Activated CD8-positive, alpha-beta T cell treated with anti-CD3 and anti-CD28 coated beads, Interleukin-2, amount 10 ng/mL, durations not matched to agents 7 days and 5 days (primary cell): ENCODE results near the gene IL12A. TPM values are rescaled to one million over a fixed set of nuclear protein-coding genes. Genes with fewer than 3 reads are reported as not detected.

ENCODE experiments used
- ATAC-seq: fragments of 150-1000 bp; cut with Tn5 transposase; one replicate; pipeline ENCODE4 v1.10.0; 2021; ENCODE audit warnings: moderate library complexity
- CTCF ChIA-PET: fragments of 350-600 bp; sonication (Branson Sonifier 250); formaldehyde crosslinking; loops from one replicate; lab custom pipeline; 2021; ENCODE audit warnings: antibody characterized with exemption; lab: Charles Lee
- POLR2A ChIA-PET: fragments of 350-600 bp; sonication (Branson Sonifier 250); formaldehyde crosslinking; loops from one replicate; lab custom pipeline; 2021; ENCODE audit warnings: antibody characterized with exemption; lab: Charles Lee
- DNase-seq: peaks from one replicate; pipeline ENCODE4 v3.0.0-alpha.2; 2020
- H3K27ac Mint-ChIP-seq: one replicate; pipeline ENCODE4 v1.8.0; 2021; ENCODE audit warnings: mild to moderate bottlenecking, mixed read lengths
- H3K27me3 Mint-ChIP-seq: one replicate; pipeline ENCODE4 v1.8.0; 2021; ENCODE audit warnings: low read depth, mixed read lengths
- H3K36me3 Mint-ChIP-seq: one replicate; pipeline ENCODE4 v1.8.0; 2021; ENCODE audit warnings: low read depth, mixed read lengths
- H3K4me1 Mint-ChIP-seq: one replicate; pipeline ENCODE4 v1.8.0; 2021; ENCODE audit warnings: low read depth, mixed read lengths
- H3K4me3 Mint-ChIP-seq: one replicate; pipeline ENCODE4 v1.8.0; 2021; ENCODE audit warnings: mild to moderate bottlenecking, mixed read lengths
- H3K9me3 Mint-ChIP-seq: one replicate; pipeline ENCODE4 v1.8.0; 2022; ENCODE audit warnings: mixed read lengths; ENCODE audit not compliant: insufficient read depth
- total RNA-seq, 2 experiments: library from RNA; stranded (reverse); gene quantifications; one replicate each; pipeline ENCODE4 v1.2.3, GENCODE V29; 2021

Gene IL12A
- total RNA-seq, 2 experiments from 2014 or later: not detected

- H3K27me3 Mint-ChIP-seq: peaks cover 10% of the 10 kb centered on the region
- H3K36me3 Mint-ChIP-seq: no peaks in the 10 kb centered on the region
- CTCF ChIA-PET: interaction anchor here (1.1 to 11.8 kb wide), 3 partner anchors 9 to 110 kb away, joined by 3 to 169 read pairs (median 4); no protein-coding TSS in a partner anchor
- H3K9me3 Mint-ChIP-seq: no peaks in the 10 kb centered on the region
- no peak overlapping the region for H3K4me3 Mint-ChIP-seq
- H3K4me1 Mint-ChIP-seq: no peaks in the 10 kb centered on the region
- DNase-seq (no peak), ATAC-seq (no peak)
- POLR2A ChIA-PET: no interaction called here
- H3K27ac Mint-ChIP-seq: no peak overlapping the region
These were observed 5.5 kb downstream of the IL12A start for GRCh38 chr3:159994182-159994581.

GRCh38 chr3:159995091-159995490, 6.5 kb downstream of the IL12A start:
- POLR2A ChIA-PET: no interaction called here
- H3K4me1 Mint-ChIP-seq: no peaks in the 10 kb centered on the region
- ATAC-seq (no peak), DNase-seq (no peak)
- CTCF ChIA-PET: interaction anchor here (1.1 to 11.8 kb wide), 4 partner anchors 8 to 111 kb away, joined by 3 to 169 read pairs (median 5); no protein-coding TSS in a partner anchor
- H3K27me3 Mint-ChIP-seq: peaks cover 6% of the 10 kb centered on the region
- H3K4me3 Mint-ChIP-seq: no peak overlapping the region
- H3K27ac Mint-ChIP-seq: no peak overlapping the region
- H3K36me3 Mint-ChIP-seq: no peaks in the 10 kb centered on the region
- no peaks in the 10 kb centered on the region for H3K9me3 Mint-ChIP-seq

- POLR2A ChIA-PET: no interaction called here
- ATAC-seq (no peak), DNase-seq (no peak)
- peaks cover 4% of the 10 kb centered on the region for H3K27me3 Mint-ChIP-seq
- H3K9me3 Mint-ChIP-seq: no peaks in the 10 kb centered on the region
- no peaks in the 10 kb centered on the region for H3K36me3 Mint-ChIP-seq
- CTCF ChIA-PET: interaction anchor here (2.3 to 11.8 kb wide), 2 partner anchors 7 to 9 kb away, joined by 6 to 169 read pairs; no protein-coding TSS in a partner anchor
- H3K4me3 Mint-ChIP-seq: no peak overlapping the region
- H3K4me1 Mint-ChIP-seq: no peaks in the 10 kb centered on the region
- no peak overlapping the region for H3K27ac Mint-ChIP-seq
These were observed 7.4 kb downstream of the IL12A start for GRCh38 chr3:159996018-159996417.

GRCh38 chr3:159996959-159997358, 8.3 kb downstream of the IL12A start:
- H3K36me3 Mint-ChIP-seq: no peaks in the 10 kb centered on the region
- H3K4me3 Mint-ChIP-seq: no peak overlapping the region
- CTCF ChIA-PET: interaction anchor here (11.7 kb wide), 1 partner anchor 6 kb away, joined by 169 read pairs; the partner anchor contains the start of gene IL12A
- H3K4me1 Mint-ChIP-seq: no peaks in the 10 kb centered on the region
- no peak for ATAC-seq
- DNase-seq: no peak
- no peak overlapping the region for H3K27ac Mint-ChIP-seq
- no peaks in the 10 kb centered on the region for H3K27me3 Mint-ChIP-seq
- POLR2A ChIA-PET: no interaction called here
- H3K9me3 Mint-ChIP-seq: no peaks in the 10 kb centered on the region

GRCh38 chr3:160001148-160001760, 12.6 kb downstream of the IL12A start:
- ChIA-PET POLR2A (no interaction called here), CTCF (interaction anchor here (0.6 to 11.7 kb wide), 3 partner anchors 11 to 117 kb away, joined by 3 to 169 read pairs (median 3); partner anchors contain the start of gene IL12A)
- Mint-ChIP-seq H3K4me1 (no peaks in the 10 kb centered on the region), H3K27me3 (no peaks in the 10 kb centered on the region), H3K9me3 (no peaks in the 10 kb centered on the region), H3K27ac (no peak overlapping the region), H3K36me3 (no peaks in the 10 kb centered on the region), H3K4me3 (no peak overlapping the region)
- DNase-seq (no peak), ATAC-seq (no peak)

- POLR2A ChIA-PET: no interaction called here
- Mint-ChIP-seq H3K27me3 (no peaks in the 10 kb centered on the region), H3K4me3 (no peak overlapping the region), H3K27ac (no peak overlapping the region), H3K9me3 (no peaks in the 10 kb centered on the region), H3K36me3 (no peaks in the 10 kb centered on the region), H3K4me1 (no peaks in the 10 kb centered on the region)
- no peak for ATAC-seq
- DNase-seq: no peak
- CTCF ChIA-PET: interaction anchor here (1.2 to 11.7 kb wide), 4 partner anchors 12 to 116 kb away, joined by 3 to 169 read pairs (median 50); partner anchors contain the start of gene IL12A
These were observed 13.4 kb downstream of the IL12A start for GRCh38 chr3:160001850-160002623.

- no peak overlapping the region for H3K4me3 Mint-ChIP-seq
- no peaks in the 10 kb centered on the region for H3K36me3 Mint-ChIP-seq
- DNase-seq (peak; percentile 52), ATAC-seq (peak; percentile 74)
- ChIA-PET CTCF (interaction anchor here (0.7 to 11.7 kb wide), 13 partner anchors 9 to 176 kb away, joined by 3 to 169 read pairs (median 3); partner anchors contain the start of gene IL12A), POLR2A (no interaction called here)
- no peaks in the 10 kb centered on the region for H3K4me1 Mint-ChIP-seq
- H3K9me3 Mint-ChIP-seq: no peaks in the 10 kb centered on the region
- no peak overlapping the region for H3K27ac Mint-ChIP-seq
- H3K27me3 Mint-ChIP-seq: no peaks in the 10 kb centered on the region
These were observed 15.0 kb downstream of the IL12A start for GRCh38 chr3:160003520-160004128.

GRCh38 chr3:160005004-160005403, 16.4 kb downstream of the IL12A start:
- no peaks in the 10 kb centered on the region for H3K4me1 Mint-ChIP-seq
- DNase-seq (no peak), ATAC-seq (no peak)
- ChIA-PET CTCF (interaction anchor here (1.1 to 11.7 kb wide), 9 partner anchors 10 to 132 kb away, joined by 3 to 169 read pairs (median 4); partner anchors contain the start of gene IL12A), POLR2A (no interaction called here)
- no peaks in the 10 kb centered on the region for H3K9me3 Mint-ChIP-seq
- no peak overlapping the region for H3K4me3 Mint-ChIP-seq
- H3K27me3 Mint-ChIP-seq: no peaks in the 10 kb centered on the region
- no peaks in the 10 kb centered on the region for H3K36me3 Mint-ChIP-seq
- H3K27ac Mint-ChIP-seq: no peak overlapping the region

GRCh38 chr3:160006282-160007163, 17.9 kb downstream of the IL12A start:
- Mint-ChIP-seq H3K9me3 (no peaks in the 10 kb centered on the region), H3K27me3 (no peaks in the 10 kb centered on the region), H3K4me1 (no peaks in the 10 kb centered on the region), H3K36me3 (no peaks in the 10 kb centered on the region), H3K4me3 (no peak overlapping the region), H3K27ac (no peak overlapping the region)
- peak; percentile 31 for DNase-seq
- CTCF ChIA-PET: interaction anchor here (0.6 to 11.7 kb wide), 19 partner anchors 8 to 1334 kb away, joined by 3 to 169 read pairs (median 4); partner anchors contain the start of genes IL12A and LXN
- POLR2A ChIA-PET: no interaction called here
- no peak for ATAC-seq

- Mint-ChIP-seq H3K27me3 (no peaks in the 10 kb centered on the region), H3K27ac (no peak overlapping the region), H3K36me3 (no peaks in the 10 kb centered on the region), H3K4me1 (peaks cover 8% of the 10 kb centered on the region), H3K9me3 (no peaks in the 10 kb centered on the region), H3K4me3 (no peak overlapping the region)
- no peak for ATAC-seq
- no peak for DNase-seq
- CTCF ChIA-PET: interaction anchor here (0.8 to 11.7 kb wide), 3 partner anchors 18 to 43 kb away, joined by 4 to 169 read pairs (median 4); partner anchors contain the start of gene IL12A
- POLR2A ChIA-PET: interaction anchor here (0.5 kb wide), 1 partner anchor 472 kb away, joined by 3 read pairs; no protein-coding TSS in a partner anchor
These were observed 20.3 kb downstream of the IL12A start for GRCh38 chr3:160008961-160009360.
